Stimulated activated effector memory CD8-positive, alpha-beta T cell treated with anti-CD3 and anti-CD28 coated beads, Interleukin-12 subunit alpha, Interleukin-12 subunit beta, amount 100 ng/mL, for 72 hours (primary cell): ENCODE data around the gene GEMIN4.
A peak's percentile ranks its signal among the peaks of the same experiment; 100 is the strongest.

ENCODE experiments used
- ATAC-seq: fragments of 150-1000 bp; cut with Tn5 transposase; 2 replicates; pipeline ENCODE4 v1.10.0; 2021
- DNase-seq, 2 donors: peaks; one replicate each; pipeline ENCODE4 v3.0.0; 2021 to 2022; ENCODE audit warnings: low spot score in 2 of 2
- H3K27ac Mint-ChIP-seq: one replicate; pipeline ENCODE4 v1.8.0; 2022; ENCODE audit warnings: mild to moderate bottlenecking, mixed read lengths
- H3K36me3 Mint-ChIP-seq: one replicate; pipeline ENCODE4 v1.8.0; 2022; ENCODE audit warnings: mild to moderate bottlenecking, mixed read lengths
- H3K4me1 Mint-ChIP-seq: one replicate; pipeline ENCODE4 v1.8.0; 2022; ENCODE audit warnings: mixed read lengths
- H3K4me3 Mint-ChIP-seq: one replicate; pipeline ENCODE4 v1.8.0; 2022; ENCODE audit warnings: mild to moderate bottlenecking, mixed read lengths
- H3K9me3 Mint-ChIP-seq: one replicate; pipeline ENCODE4 v1.8.0; 2022; ENCODE audit warnings: mixed read lengths

Gene GEMIN4

GRCh38 chr17:732902-733720 lies 19.0 kb downstream of the GEMIN4 start:
- H3K9me3 Mint-ChIP-seq = no peaks in the 10 kb centered on the region
- peak overlapping the region; percentile 87 for H3K4me3 Mint-ChIP-seq
- peak; percentile 76 for ATAC-seq
- peaks cover 53% of the 10 kb centered on the region for H3K36me3 Mint-ChIP-seq
- peaks cover 16% of the 10 kb centered on the region for H3K4me1 Mint-ChIP-seq
- H3K27ac Mint-ChIP-seq = peak overlapping the region; percentile 93
- DNase-seq = peak; percentile 33 to 58

DNA sequence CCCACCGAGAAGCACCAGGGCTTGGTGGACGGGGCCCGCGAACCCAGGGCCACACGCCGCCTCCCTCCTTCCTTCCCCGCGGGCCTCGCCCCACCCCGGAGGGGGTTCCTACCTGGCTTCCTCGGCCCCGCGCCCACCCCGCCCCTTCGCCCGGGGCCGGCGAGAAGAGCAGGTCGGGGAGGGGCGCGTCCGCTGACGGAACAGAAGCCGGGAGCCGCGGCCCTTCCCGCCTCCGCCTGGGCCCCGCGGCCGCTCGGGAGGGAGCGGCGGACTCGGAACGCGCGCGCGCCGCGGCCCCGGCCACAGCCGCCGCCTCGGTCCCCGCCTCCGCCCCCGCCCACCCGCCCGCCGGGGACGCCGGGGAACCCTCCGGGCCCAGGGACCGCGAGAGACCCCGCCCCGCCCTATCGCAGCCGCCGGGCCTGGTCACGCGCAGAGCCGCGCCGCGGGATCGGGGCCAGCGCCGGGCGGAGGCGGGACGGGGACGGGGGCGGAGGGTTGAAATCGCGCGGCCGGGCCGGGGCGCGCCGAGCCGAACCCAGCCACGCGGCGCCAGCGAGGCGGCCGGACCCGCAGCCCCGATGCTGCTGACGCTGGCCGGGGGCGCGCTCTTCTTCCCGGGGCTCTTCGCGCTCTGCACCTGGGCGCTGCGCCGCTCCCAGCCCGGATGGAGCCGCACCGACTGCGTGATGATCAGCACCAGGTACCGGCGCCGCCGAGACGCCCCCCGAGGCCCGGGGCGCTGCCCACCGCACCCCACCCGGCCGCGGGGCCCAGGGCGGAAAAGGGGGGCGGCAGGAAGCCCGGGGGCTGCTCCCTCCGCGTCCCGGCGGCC lies 19.8 kb downstream of the GEMIN4 start, which contains the start of gene TLCD3A:
TSS of gene TLCD3A (plus strand) at position 530 of the 835 bp plus-strand sequence. CDS start at position 582, 52 bp downstream.
- H3K36me3 Mint-ChIP-seq = peaks cover 45% of the 10 kb centered on the region
- peak; percentile 39 to 69 for DNase-seq
- H3K9me3 Mint-ChIP-seq = no peaks in the 10 kb centered on the region
- peaks cover 16% of the 10 kb centered on the region for H3K4me1 Mint-ChIP-seq
- peak; percentile 80 for ATAC-seq
- H3K27ac Mint-ChIP-seq = peak within 1 kb of the TSS; percentile 93
- peak within 1 kb of the TSS; percentile 87 for H3K4me3 Mint-ChIP-seq

GRCh38 chr17:731644-732066 lies 20.4 kb downstream of the GEMIN4 start:
- peaks cover 38% of the 10 kb centered on the region for H3K36me3 Mint-ChIP-seq
- ATAC-seq (peak; percentile 31), DNase-seq (no peak)
- H3K4me1 Mint-ChIP-seq = peaks cover 16% of the 10 kb centered on the region
- H3K4me3 Mint-ChIP-seq = peak overlapping the region; percentile 68
- H3K27ac Mint-ChIP-seq = peak overlapping the region; percentile 80
- H3K9me3 Mint-ChIP-seq = no peaks in the 10 kb centered on the region

DNA sequence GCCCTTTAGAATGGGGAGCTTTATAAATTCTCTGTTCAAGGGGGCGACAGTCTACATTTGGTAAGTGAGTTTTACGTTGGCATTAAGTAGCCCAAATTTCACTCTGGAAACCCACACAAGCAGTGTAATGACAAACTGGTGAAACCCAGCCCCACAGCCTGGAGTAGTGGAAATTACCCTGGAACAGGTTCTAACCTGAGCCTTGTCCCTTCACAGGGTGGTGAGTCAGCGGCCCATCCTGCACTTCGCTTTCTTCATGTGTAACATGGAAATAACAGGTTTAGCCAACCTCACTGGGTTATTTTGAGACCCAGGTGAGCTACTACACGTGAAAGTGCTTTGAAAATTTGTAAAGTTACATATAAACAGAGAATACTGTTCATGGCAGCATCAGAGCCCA lies 23.2 kb downstream of the GEMIN4 start:
- Mint-ChIP-seq H3K4me3 (no peak overlapping the region), H3K36me3 (peaks cover 13% of the 10 kb centered on the region), H3K9me3 (no peaks in the 10 kb centered on the region), H3K27ac (no peak overlapping the region), H3K4me1 (peaks cover 12% of the 10 kb centered on the region)
- no peak for DNase-seq
- no peak for ATAC-seq

- no peak for DNase-seq
- Mint-ChIP-seq H3K4me1 (no peaks in the 10 kb centered on the region), H3K27ac (no peak overlapping the region), H3K4me3 (no peak overlapping the region), H3K9me3 (no peaks in the 10 kb centered on the region), H3K36me3 (no peaks in the 10 kb centered on the region)
- no peak for ATAC-seq
These were observed 25.7 kb downstream of the GEMIN4 start for GRCh38 chr17:726271-726919.

- Mint-ChIP-seq H3K27ac (no peak overlapping the region), H3K4me3 (no peak overlapping the region)
These were observed 26.3 kb downstream of the GEMIN4 start for GRCh38 chr17:725746-726145.

DNA sequence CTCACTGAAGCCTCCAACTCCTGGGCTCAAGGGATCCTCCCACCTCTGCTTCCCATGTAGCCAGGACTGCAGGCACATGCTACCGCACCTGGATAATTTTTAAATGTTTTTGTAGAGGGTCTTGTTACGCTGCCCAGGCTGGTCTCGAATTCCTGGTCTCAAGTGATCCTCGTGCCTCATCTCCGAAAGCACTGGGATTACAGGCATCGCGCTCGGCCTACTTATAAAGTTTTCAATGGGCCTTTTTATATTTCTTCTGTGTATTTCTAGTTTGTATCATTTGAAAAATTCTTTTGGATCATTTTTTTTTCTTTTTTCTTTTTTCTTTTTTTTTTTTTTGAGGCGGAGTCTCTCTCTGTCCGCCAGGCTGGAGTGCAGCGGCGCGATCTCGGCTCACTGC lies 27.0 kb downstream of the GEMIN4 start:
- H3K4me3 Mint-ChIP-seq = no peak overlapping the region
- DNase-seq (no peak), ATAC-seq (no peak)
- H3K27ac Mint-ChIP-seq = no peak overlapping the region
- H3K36me3 Mint-ChIP-seq = no peaks in the 10 kb centered on the region
- no peaks in the 10 kb centered on the region for H3K9me3 Mint-ChIP-seq
- H3K4me1 Mint-ChIP-seq = no peaks in the 10 kb centered on the region

More at GRCh38 chr17:725746-726145, 26.3 kb downstream of the GEMIN4 start:
- Mint-ChIP-seq H3K4me1 (no peaks in the 10 kb centered on the region), H3K9me3 (no peaks in the 10 kb centered on the region), H3K36me3 (no peaks in the 10 kb centered on the region)
- ATAC-seq = no peak
- no peak for DNase-seq

GRCh38 chr17:721540-721937 lies 30.5 kb downstream of the GEMIN4 start:
- ATAC-seq (no peak), DNase-seq (no peak)
- H3K9me3 Mint-ChIP-seq = no peaks in the 10 kb centered on the region
- no peaks in the 10 kb centered on the region for H3K4me1 Mint-ChIP-seq
- no peaks in the 10 kb centered on the region for H3K36me3 Mint-ChIP-seq
- H3K27ac Mint-ChIP-seq = no peak overlapping the region
- no peak overlapping the region for H3K4me3 Mint-ChIP-seq

DNA sequence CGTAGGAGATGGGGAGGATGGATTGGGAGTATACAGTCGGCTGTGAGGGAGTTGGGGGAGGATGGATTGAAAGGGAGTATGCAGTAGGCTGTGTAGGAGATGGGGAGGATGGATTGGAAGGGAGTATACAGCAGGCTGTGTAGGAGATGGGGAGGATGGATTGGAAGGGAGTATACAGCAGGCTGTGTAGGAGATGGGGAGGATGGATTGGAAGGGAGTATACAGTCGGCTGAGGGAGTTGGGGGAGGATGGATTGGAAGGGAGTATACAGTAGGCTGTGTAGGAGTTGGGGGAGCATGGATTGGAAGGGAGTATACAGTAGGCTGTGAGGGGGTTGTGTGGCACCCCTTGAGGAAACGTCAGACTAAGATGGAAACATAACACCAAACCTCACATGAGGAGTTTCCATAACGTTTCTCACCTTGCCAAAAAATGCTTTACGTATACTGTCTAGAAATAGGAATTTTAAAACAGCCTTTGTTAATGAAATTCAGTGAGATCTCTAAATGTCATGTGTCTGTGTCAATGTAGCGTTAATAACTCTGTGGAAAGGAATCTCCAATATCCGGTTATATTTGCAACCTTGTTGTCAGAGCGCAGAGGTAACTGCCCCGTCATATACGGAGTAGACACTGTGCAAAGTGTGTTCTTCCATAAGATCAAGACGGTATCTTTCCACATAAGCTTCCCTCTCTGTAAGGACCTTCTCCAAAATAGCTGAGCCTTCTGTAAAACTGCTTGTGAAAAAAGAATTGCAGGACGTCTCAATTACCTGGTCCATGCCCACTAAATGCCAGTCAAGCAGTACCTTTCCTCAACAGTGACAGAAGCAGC lies 31.1 kb downstream of the GEMIN4 start:
- H3K27ac Mint-ChIP-seq = no peak overlapping the region
- H3K9me3 Mint-ChIP-seq = no peaks in the 10 kb centered on the region
- H3K36me3 Mint-ChIP-seq = no peaks in the 10 kb centered on the region
- H3K4me3 Mint-ChIP-seq = no peak overlapping the region
- ATAC-seq (no peak), DNase-seq (no peak)
- no peaks in the 10 kb centered on the region for H3K4me1 Mint-ChIP-seq

- H3K27ac Mint-ChIP-seq = no peak overlapping the region
- DNase-seq = no peak
- H3K9me3 Mint-ChIP-seq = no peaks in the 10 kb centered on the region
- H3K36me3 Mint-ChIP-seq = no peaks in the 10 kb centered on the region
- peaks cover 8% of the 10 kb centered on the region for H3K4me1 Mint-ChIP-seq
- no peak for ATAC-seq
- no peak overlapping the region for H3K4me3 Mint-ChIP-seq
These were observed 34.0 kb downstream of the GEMIN4 start for GRCh38 chr17:718075-718474.

- peaks cover 73% of the 10 kb centered on the region for H3K36me3 Mint-ChIP-seq
- no peak overlapping the region for H3K4me3 Mint-ChIP-seq
- no peak for ATAC-seq
- H3K9me3 Mint-ChIP-seq = no peaks in the 10 kb centered on the region
- H3K4me1 Mint-ChIP-seq = peaks cover 27% of the 10 kb centered on the region
- no peak for DNase-seq
- H3K27ac Mint-ChIP-seq = peak overlapping the region; percentile 52
These were observed 43.9 kb downstream of the GEMIN4 start for GRCh38 chr17:708132-708531.

- peaks cover 66% of the 10 kb centered on the region for H3K36me3 Mint-ChIP-seq
These were observed 46.2 kb downstream of the GEMIN4 start for GRCh38 chr17:705863-706262.

GRCh38 chr17:705011-705410 lies 47.1 kb downstream of the GEMIN4 start:
- Mint-ChIP-seq H3K27ac (peak overlapping the region; percentile 55), H3K36me3 (peaks cover 62% of the 10 kb centered on the region), H3K4me3 (no peak overlapping the region), H3K4me1 (peaks cover 20% of the 10 kb centered on the region), H3K9me3 (no peaks in the 10 kb centered on the region)
- no peak for DNase-seq
- no peak for ATAC-seq

More at GRCh38 chr17:705863-706262, 46.2 kb downstream of the GEMIN4 start:
- Mint-ChIP-seq H3K4me1 (peaks cover 20% of the 10 kb centered on the region), H3K27ac (peak overlapping the region; percentile 55), H3K4me3 (no peak overlapping the region), H3K9me3 (no peaks in the 10 kb centered on the region)
- ATAC-seq (no peak), DNase-seq (no peak)

- Mint-ChIP-seq H3K27ac (peak overlapping the region; percentile 55), H3K36me3 (peaks cover 59% of the 10 kb centered on the region), H3K4me1 (peaks cover 16% of the 10 kb centered on the region), H3K4me3 (no peak overlapping the region), H3K9me3 (no peaks in the 10 kb centered on the region)
- DNase-seq (no peak), ATAC-seq (no peak)
These were observed 47.8 kb downstream of the GEMIN4 start for GRCh38 chr17:704111-704864.
